ENCODE results near the gene ECD.

The ECD gene

DNA sequence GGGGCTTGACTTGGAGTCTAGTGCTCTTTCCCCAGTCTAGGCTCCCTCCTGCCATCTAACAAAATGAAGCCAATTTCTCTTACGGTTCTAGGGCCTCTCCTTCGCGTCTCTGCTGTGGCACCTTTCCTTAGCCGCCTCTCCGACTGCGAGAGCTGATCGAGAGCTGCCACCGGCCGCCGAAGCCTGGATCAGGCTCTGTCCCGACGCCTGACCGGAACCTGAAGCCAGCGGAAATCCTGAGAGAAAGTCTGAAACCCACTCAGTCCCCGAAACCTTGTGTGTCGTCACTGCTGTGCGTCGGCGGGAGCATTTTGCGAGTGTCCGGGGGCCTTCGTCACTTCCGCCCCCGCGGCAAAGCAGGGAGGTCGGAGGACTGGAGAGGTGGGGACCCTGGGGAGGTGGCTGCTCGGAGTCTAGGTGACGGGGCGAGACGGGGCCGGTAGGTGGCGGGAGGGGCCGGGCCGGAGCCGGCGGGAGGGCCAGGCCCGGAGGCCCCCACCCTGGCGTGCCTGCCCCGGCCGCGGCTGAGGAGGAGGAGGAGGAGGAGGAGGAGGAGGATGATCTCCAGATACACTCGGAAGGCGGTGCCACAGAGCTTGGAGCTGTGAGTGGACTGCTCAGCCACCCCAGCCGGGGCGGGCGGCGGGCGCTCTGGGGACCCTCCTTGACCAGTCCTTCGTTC lies at the start of gene ECD, which contains the start of gene FAM149B1:
ECD (minus strand) TSS at position 226 of the 682 bp plus-strand sequence. CDS start 4,071 bp downstream, outside the sequence.
FAM149B1 (plus strand) TSS at position 337 of the 682 bp plus-strand sequence; CDS start at position 558, 221 bp downstream.
- peak; percentile 94 for DNase-seq (ENCODE audit: low spot score)

DNA sequence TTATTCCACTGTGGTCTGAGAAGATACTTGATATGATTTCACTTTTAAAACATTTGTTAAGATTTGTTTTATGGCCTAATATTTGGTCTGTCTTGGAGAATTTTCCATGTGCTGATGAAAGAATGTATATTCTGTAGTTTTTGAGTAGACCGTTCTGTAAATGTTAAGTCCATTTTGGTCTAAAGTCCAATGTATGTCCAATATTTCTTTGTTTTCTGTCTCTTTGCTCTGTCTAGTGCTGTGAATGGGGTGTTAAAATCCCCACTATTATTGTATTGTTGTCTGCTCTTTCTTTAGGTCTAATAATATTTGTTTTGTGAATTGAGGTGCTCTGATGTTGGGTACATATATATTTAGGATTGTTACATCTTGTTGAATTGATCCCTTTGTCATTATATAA lies 47.9 kb upstream of the ECD start:
- no peak for DNase-seq (ENCODE audit: low spot score)

DNA sequence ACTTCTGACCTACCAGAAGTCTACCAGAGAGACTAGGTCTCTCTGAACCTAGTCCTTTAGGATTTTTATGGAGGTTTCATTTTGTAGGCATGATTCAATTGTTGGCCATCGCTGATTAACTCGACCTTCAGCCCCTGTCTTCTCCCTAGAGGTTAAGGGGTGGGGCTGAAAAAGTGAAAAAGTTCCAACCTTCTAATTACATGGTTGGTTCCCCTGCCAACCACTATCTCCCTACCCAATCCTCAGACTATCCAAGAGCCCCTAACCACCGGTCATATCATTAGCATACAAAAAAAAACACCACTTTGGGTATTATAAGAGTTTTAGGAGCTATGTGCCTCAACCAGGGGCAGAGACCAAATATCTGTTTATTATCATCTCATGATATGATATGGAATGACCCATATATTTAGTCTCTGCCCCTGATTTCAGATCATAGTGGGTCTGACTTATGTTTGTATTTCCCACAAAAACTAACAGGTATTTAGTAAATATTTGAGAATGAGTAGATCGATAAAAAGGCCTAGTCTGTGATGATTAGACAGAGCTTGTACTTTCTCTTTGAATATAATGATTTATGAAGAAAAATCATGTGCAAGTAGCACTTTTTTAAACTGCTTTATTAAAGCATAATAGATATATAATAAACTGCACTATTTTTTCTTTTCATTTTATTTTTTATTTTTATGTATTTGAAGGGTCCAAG lies 43.5 kb upstream of the ECD start:
- no peak for DNase-seq (ENCODE audit: low spot score)

DNA sequence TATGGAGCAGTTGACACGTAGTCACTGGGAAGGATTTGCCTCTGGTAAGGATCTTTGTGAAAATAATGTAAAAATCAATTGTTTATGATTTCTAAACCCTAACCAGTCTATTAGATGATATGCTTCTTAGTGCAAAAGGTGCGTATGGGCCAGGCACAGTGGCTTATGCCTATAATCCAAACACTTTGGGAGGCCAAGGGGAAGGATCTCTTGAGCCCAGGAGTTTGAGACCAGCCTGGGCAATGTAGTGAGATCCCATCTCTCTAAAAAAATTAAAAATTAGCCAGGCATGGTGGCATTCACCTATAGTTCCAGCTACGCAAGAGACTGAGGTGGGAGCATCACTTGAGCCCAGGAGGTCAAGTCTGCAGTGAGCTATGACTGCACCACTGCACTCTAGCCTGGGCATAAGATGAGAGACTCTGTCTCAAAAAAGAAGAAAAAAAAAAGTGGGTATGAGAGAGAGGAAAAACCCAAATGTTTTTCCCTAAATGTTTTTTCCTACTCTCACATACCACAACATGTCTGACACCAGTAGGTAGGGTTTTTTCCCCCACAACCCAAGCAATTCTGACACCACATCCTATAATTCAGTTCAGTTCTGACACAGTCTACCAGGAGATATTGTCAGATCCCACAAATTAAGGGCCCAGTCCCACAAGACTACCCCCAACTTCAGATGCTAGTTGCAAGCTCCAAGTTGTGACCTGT lies 42.7 kb upstream of the ECD start:
- DNase-seq (ENCODE audit: low spot score) = no peak

DNA sequence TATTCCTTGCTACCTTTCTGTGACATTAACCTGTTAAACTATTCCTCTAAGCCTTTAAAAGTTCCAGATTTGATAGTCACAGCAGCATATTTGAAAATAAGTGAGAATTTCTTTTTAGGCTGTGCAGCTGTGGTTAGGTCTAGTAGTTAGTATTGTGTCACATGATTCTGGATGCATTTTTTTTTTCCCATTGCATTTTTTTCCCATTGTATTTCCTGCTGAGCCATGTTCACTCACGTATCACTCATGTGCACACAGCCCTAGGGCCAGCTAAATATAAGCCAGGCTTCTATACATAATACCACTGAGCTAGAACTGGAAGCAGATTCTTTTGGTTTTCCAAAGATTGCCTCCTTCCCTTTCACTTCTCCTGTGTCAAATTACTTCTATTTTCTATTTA lies 41.9 kb upstream of the ECD start:
- DNase-seq (ENCODE audit: low spot score) = peak; percentile 36

- DNase-seq (ENCODE audit: low spot score) = no peak
Measured at GRCh38 chr10:73207883-73208282, 40.1 kb upstream of the ECD start.

- DNase-seq (ENCODE audit: low spot score) = no peak
Measured at GRCh38 chr10:73206385-73206784, 38.6 kb upstream of the ECD start.

GRCh38 chr10:73205890-73206289 lies 38.1 kb upstream of the ECD start:
- DNase-seq (ENCODE audit: low spot score) = no peak

DNA sequence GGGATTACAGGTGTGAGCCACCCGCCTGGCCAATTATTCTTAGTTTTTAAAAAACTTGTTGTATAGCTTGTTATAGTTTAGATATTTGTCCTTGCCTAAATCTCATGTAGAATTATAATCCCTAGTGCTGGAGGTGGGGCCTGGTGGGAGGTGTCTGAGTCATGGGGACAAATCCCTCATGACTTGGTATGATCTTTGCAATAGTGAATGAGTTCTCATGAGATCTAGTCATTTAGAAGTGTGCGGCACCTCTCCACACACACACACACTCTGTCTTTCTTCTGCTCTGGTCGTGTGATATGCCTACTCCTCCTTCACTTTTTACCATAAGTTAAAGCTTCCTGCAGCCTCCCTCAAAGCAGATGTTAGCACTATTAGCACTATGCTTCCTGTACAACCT lies 37.3 kb upstream of the ECD start:
- no peak for DNase-seq (ENCODE audit: low spot score)

GRCh38 chr10:73190188-73190587 lies 22.4 kb upstream of the ECD start:
- DNase-seq (ENCODE audit: low spot score) = no peak

- DNase-seq (ENCODE audit: low spot score) = no peak
Measured at GRCh38 chr10:73186266-73186665, 18.5 kb upstream of the ECD start.

- no peak for DNase-seq (ENCODE audit: low spot score)
Measured at GRCh38 chr10:73183667-73184281, 16.0 kb upstream of the ECD start.

GRCh38 chr10:73182568-73182967 lies 14.8 kb upstream of the ECD start:
- no peak for DNase-seq (ENCODE audit: low spot score)

GRCh38 chr10:73174148-73174925 lies 6.5 kb upstream of the ECD start:
- no peak for DNase-seq (ENCODE audit: low spot score)

- no peak for DNase-seq (ENCODE audit: low spot score)
Measured at GRCh38 chr10:73172867-73173266, 5.1 kb upstream of the ECD start.

DNA sequence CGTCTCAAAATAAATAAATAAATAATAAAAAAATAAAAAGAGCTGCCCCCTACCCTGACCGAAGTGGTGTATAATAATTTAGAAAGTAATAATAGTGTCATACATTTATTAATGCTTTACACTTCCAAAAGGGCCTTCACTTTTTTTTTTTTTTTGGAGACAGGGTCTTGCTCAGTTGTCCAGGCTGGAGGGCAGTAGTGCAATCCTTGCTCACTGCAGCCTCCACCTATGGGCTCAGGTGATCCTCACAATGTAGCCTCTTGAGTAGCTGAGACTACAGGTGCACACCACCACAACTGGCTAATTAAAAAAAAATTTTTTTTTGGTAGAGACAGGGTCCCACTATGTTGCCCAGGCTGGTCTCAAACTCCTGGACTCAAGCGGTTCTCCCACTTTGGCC lies 1.5 kb upstream of the ECD start:
- no peak for DNase-seq (ENCODE audit: low spot score)

- DNase-seq (ENCODE audit: low spot score) = no peak
Measured at GRCh38 chr10:73168465-73168803, 626 bp upstream of the ECD start.

DNA sequence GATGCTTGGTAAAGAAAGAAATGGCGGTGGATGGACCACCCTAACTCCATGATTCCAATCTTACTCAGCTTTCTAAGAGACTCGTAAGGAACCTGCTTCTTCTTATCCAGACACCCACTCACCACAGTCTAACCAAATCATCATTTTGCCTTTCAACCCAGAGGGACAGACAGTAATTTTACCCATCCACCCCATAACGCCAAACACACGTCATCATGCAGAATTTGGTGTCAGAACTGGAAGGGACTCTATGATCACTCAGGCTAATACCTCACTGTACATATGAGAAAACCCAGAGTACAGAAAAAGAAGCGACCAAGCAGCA lies 388 bp downstream of the ECD start:
- peak; percentile 11 for DNase-seq (ENCODE audit: low spot score)

DNA sequence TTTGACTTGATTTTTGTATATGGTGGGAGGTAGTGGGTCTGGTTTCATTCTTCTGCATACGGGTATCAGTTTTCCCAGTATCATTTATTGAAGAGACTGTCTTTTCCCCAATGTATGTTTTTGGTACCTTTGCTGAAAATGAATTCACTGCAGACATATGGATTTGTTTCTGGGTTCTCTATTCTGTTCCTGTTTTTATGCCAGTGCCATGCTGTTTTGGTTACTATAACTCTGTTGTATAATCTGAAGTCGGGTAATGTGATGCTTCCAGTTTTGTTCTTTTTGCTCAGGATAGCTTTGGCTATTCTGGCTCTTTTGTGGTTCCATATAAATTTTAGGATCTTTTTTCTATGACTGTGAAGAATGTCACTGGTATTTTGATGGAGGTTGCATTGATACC lies 836 bp downstream of the ECD start:
- DNase-seq (ENCODE audit: low spot score) = no peak

DNA sequence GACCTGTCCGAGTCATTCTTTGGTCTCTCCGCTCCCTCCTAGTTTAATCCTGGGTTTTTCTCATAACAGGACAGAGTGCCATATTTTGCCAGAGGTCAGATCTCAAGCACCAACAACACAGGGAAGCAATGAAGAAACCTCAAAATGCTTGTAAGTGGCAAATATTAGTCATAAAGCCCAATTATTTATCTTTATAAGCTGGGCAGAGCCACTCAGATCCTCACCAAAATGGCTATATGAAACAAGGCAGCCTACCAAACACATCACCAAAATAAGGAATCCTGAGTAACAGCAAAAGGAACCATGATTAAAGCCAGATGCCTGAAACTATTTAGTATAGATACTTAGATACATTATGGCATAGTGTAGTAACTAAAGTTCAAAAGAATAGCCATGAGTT lies 4.7 kb downstream of the ECD start:
- peak; percentile 11 for DNase-seq (ENCODE audit: low spot score)

- no peak for DNase-seq (ENCODE audit: low spot score)
Measured at GRCh38 chr10:73161662-73162061, 6.1 kb downstream of the ECD start.

DNA sequence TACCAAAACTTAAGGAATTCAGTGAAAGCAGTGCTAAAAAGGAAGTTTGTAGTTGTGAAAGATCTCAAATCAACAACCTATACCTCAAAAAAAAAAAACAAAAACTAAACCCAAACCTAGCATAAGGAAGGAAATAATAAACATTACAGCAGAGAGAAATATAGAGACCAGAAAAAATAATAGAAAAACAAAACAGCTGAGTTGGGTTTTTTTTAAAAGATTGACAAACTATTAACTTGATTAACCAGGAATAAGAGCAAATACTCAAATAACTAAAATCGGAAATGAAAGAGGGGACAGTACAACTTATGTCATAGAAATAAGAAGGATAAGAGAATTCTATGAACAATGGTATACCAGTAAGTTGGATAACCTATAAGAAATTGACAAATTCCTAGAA lies 6.7 kb downstream of the ECD start:
- DNase-seq (ENCODE audit: low spot score) = no peak
